HG03139 (cell line): ENCODE measurements around the gene TAF1.
"Not testable (repeated sequence)": the region's sequence is repeated elsewhere in the genome, so short reads cannot be mapped to it uniquely, and the experiment has no call there.

Experiments used
- ATAC-seq: cut with Tn5 transposase; IDR thresholded peaks from one replicate; pipeline ENCODE4 v1.9.1; 2021; ENCODE audit not compliant: unreplicated experiment

Gene TAF1

GRCh38 chrX:71438750-71439149 is 72.6 kb downstream of the TAF1 start:
- no peak for ATAC-seq

DNA sequence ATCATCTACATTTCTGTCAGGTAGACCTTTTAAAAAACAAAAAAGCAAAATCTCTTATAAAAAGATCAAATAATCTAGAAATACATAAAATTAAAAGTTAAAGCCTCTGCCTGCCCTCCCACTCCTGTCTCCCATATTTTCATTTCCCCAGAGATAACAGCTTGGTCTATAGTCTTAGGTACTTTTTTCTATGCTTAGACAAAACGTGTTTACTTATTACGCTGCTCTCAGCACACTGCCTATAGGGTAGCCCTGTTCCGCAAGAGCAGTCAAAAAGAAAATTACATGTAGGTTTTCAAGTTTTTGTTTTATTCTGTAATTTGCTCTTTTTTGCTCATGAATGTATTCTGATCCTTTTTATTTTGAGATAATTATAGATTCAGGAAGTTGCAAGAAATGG is 73.3 kb downstream of the TAF1 start:
- ATAC-seq: no peak

DNA sequence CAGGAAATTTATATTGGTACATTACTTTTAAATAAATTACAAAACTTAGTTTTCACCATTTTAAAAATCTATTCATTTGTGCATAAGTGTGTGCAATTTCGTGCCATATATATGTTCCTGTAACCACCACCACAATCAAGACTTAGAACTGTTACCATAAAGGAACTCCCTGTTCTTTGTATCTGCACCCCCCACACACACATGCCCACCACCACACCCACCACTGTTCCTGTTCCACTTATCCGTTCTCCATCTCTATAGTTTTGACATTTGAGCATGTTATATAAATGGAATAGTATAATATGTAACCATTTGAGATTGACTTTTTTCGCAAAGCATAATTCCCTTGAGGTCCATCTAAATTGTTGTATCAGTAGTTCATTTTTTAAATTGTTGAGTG is 73.7 kb downstream of the TAF1 start:
- ATAC-seq: no peak

DNA sequence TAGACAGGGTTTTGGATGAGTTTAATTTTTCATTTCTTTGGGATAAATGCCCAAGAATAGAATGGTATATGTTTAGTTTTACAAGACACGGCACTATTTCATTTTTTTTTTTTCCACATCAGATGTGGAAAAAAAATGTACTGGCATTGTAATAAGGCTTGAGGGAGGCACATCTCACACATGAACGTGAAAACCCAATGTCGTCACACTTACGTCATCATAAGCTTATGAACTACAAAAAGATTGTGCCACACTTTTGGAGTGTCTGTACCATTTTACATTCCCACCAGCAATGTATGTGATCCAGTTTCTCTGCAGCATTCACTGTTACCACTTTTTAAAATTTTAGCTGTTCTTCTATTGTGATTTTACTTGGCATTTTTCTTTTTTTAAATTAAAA is 74.2 kb downstream of the TAF1 start:
- ATAC-seq: no peak

DNA sequence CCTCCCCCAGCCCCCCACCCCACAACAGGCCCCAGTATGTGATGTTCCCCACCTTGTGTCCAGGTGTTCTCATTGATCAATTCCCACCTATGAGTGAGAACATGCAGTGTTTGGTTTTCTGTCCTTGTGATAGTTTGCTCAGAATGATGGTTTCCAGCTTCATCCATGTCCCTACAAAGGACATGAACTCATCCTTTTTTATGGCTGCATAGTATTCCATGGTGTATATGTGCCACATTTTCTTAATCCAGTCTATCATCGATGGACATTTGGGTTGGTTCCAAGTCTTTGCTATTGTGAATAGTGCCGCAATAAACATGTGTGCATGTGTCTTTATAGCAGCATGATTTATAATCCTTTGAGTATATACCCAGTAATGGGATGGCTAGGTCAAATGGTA is 75.7 kb downstream of the TAF1 start:
- ATAC-seq: not testable (repeated sequence)

GRCh38 chrX:71450433-71451106 is 84.4 kb downstream of the TAF1 start:
- ATAC-seq: no peak

DNA sequence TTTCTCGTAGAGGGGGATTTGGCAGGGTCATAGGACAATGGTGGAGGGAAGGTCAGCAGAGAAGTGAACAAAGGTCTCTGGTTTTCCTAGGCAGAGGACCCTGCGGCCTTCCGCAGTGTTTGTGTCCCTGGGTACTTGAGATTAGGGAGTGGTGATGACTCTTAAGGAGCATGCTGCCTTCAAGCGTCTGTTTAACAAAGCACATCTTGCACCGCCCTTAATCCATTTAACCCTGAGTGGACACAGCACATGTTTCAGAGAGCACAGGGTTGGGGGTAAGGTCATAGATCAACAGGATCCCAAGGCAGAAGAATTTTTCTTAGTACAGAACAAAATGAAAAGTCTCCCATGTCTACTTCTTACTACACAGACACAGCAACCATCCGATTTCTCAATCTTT is 85.4 kb downstream of the TAF1 start:
- not testable (repeated sequence) for ATAC-seq

DNA sequence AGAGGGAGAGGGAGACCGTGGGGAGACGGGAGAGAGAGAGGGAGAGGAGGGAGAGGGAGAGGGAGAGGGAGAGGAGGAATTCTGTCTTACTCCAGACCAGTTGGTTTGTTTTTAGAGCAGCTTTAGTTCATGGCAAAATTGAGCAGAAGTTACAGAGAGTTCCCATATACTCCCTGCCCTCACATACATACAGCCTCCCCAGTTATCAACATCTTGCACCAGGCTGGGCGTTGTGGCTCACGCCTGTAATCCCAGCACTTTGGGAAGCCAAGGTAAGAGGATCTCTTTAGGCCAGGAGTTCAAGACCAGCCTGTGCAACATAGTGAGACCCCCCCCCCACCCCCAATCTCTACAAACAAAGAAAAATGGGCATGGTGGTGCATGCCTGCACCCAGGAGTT is 86.9 kb downstream of the TAF1 start:
- no peak for ATAC-seq

DNA sequence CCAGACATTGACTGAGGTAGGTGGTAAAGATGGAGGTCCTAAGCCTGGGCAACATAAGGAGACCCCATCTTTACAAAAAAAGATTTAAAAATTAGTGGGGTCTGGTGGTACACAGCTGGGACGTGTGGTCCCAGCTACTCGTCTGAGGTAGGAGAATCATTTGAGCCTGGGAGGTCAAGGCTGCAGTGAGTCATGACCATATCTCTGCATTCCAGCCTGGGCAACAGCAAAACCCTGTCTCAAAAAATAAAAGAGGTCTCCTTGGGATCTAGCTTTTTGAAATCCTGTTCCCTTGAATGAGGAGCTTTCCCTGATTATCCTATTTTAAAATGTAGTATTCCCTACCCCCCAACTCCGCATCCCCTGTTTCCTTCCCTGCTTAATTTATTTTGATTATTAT is 88.1 kb downstream of the TAF1 start:
- no peak for ATAC-seq

GRCh38 chrX:71458866-71459265 is 92.7 kb downstream of the TAF1 start:
- ATAC-seq: no peak

DNA sequence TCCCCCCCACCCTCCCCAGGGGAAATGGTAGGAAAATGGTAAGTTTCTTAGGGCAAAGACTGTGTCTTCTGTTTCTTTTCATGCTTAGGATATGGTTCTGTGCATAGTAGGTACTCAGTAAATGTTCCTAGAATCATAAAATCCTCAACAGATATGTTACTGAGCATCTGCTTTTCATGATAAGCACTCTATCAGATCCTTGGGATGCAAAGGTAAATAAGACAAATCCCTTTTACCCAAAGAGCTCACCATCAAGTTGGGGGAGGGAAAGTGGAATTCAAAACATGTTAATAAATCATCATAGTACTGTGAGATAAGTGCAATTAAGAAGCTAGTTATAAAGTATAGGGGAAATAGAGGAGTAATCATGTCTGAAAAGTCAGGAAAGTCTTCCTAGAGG is 98.8 kb downstream of the TAF1 start:
- no peak for ATAC-seq

- no peak for ATAC-seq
Measured at GRCh38 chrX:71466979-71467523, 100.9 kb downstream of the TAF1 start.

GRCh38 chrX:71475785-71476540 is 109.8 kb downstream of the TAF1 start:
- no peak for ATAC-seq

- no peak for ATAC-seq
Measured at GRCh38 chrX:71482228-71482958, 116.2 kb downstream of the TAF1 start.

- ATAC-seq: no peak
Measured at GRCh38 chrX:71487814-71488213, 121.7 kb downstream of the TAF1 start.

GRCh38 chrX:71489540-71489939 is 123.4 kb downstream of the TAF1 start:
- ATAC-seq: no peak

DNA sequence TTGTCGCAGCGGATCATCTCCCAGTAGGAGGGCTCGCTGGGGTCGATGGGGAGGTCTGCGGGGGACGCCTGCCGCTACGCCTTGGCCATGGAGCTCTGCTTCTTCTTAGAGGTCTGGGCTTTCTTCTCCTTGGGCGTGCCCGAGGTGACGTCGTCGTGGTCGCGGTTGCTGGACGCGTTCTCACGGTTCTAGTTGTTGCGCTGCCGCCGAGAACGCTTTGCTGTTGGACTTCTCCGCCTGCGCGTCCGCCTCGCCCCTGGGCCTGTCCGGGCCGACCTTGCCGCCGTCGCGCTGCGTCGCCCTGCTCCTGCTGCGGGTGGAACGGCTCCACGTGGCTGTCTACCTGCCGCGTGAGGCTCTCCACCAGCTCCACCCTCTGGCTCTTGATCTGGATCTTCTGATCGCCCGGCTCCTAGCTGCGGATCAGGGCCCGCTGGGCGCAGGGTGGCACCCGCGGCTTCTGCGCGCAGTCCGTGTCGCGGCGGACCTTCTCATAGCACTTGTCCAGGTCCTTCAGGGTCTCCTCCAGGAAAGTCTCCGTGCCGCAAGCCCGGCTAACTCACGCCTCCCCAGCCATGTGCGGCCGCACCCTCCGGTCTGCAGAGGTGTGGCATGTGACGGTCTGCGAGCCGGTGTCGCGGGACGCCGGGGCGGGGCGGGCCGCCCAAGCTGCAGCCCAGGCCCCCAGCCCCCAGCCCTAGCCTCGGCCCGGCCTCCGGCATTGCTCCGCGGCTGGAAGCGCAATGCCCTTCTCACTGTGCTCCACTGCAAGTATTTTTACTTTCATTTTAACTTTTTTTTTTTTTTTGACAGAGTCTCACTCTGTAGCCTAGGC is 126.3 kb downstream of the TAF1 start:
- peak; percentile 45 for ATAC-seq

GRCh38 chrX:71493111-71493613 is 127.0 kb downstream of the TAF1 start:
- no peak for ATAC-seq

GRCh38 chrX:71495979-71496378 is 129.8 kb downstream of the TAF1 start:
- ATAC-seq: not testable (repeated sequence)

DNA sequence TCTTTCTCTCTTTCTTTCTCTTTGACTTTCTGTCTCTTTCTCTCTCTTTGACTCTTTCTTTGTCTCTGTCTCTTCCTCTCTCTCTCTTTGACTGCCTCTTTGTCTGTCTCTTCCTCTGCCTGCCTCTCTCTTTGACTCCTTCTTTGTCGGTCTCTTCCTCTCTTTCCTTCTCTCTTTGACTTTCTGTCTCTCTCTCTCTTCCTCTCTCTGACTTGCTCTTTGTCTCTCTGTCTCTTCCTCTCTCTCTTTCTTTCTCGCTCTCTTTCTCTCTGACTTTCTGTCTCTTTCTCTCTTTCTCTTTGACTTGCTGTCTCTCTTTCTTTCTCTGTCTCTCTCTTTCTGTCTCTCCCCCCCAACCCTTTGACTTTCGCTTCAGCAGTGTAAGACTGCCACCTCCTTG is 130.3 kb downstream of the TAF1 start:
- no peak for ATAC-seq

GRCh38 chrX:71502080-71502479 is 135.9 kb downstream of the TAF1 start:
- not testable (repeated sequence) for ATAC-seq
